Fibroblast of skin of abdomen (primary cell): ENCODE measurements around the gene GINS3.
"Not testable (repeated sequence)": the region's sequence is repeated elsewhere in the genome, so short reads cannot be mapped to it uniquely, and the experiment has no call there.

Experiments
- DNase-seq: peaks from one replicate; pipeline ENCODE4 v3.0.0-alpha.2; 2013

Gene GINS3

DNA sequence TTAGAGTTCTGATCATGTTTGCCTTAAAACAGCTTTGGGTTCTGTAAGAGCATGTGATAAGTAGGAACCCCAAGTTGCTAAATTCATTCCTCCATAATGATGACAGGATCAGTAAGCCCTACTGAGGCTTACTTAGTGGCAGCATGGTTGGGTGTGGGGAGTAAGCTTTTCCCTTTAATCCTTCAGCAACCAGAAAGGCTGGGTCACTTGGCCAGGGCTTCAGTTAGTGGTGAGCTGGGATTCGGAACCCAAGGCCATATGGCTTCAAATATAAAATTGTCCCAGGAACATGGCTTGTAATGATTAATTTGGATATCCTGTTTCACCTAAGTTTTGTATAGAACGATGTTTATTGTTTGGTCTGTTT, 850 bp downstream of the GINS3 start:
- DNase-seq, result peak; percentile 19

DNA sequence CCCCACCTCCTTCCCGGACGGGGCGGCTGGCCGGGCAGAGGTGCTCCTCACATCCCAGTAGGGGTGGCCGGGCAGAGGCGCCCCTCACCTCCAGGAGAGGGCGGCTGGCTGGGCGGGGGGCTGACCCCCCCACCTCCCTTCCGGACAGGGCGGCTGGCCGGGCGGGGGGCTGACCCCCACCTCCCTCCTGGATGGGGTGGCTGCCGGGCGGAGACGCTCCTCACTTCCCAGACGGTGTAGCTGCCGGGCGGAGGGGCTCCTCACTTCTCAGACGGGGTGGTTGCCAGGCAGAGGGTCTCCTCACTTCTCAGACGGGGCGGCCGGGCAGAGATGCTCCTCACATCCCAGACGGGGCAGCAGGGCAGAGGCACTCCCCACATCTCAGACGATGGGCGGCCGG, 4.6 kb downstream of the GINS3 start:
- not testable (repeated sequence) for DNase-seq

DNA sequence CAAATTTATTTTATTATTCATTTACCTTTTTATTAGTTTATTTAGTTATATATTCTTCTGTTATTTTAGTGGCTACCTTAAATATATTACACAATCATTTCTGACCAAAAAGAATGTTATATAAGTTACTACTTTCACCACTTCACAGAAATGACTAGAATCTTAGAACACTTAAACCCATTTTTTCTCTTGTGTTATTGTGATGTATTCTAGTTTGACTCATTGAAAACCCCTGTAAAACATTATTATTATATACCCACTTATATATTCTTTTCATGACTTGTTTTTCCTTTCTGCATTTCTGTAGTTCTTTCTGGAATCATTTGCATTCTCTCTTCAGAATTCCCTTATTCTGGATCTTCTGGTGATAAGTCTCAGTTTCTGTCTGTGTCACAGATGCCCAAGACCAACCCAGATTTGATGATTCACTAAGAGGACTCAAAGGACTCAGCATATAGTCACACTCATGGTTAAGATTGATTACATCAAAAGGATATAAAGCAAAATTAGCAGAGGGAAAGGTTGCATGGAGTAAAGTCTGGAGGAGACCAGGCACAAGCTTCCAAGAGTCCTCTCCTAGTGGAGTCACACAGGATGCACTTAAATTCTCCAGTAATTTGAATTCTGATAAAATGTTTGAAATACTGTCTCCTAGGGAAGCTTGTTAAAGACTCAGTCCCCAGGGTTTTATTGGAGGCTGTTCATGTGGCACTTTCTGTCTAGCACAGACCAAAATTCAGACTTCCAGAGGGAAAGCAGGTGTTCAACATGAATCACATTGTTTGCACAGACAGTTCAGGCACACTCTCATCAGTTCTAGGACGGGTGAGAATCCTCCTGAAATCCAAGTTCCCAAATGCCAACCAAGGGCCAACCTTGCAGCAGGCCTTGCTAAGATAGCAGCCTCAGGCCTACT, 7.7 kb downstream of the GINS3 start:
- peak; percentile 15 for DNase-seq

DNA sequence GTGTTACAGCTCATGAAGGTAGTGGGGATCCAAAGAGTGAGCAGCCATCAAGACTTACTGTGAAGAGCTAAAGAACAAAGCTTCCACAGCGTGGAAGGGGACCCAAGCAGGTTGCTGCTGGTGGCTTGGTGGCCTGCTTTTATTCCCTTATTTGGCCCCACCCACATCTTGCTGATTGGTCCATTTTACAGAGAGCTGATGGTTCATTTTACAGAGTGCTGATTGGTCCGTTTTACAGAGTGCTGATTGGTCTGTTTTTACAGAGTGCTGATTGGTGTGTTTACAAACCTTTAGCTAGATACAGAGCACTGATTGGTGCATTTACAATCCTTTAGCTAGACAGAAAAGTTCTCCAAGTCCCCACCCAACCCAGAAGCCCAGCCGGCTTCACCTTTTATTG, 9.0 kb downstream of the GINS3 start:
- DNase-seq, result not testable (repeated sequence)

DNA sequence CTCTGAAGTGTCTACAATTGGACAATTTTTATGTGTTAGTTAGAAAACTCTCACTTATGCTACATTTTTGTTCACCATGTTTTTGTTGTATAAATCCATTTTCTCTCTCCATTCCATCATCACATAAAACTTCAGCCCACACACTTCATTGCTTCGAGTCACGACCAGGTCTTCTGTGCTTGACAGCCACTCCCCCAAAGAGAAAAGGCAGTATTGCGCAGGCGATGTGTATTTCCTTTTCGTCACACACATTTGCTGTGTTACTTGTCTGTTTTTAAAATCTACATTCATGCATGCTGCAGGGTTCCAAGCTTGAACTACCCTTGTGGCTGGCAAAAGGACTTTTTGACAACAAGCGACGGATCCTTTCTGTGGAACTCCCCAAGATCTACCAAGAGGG, 10.5 kb downstream of the GINS3 start:
- DNase-seq, result no peak

DNA sequence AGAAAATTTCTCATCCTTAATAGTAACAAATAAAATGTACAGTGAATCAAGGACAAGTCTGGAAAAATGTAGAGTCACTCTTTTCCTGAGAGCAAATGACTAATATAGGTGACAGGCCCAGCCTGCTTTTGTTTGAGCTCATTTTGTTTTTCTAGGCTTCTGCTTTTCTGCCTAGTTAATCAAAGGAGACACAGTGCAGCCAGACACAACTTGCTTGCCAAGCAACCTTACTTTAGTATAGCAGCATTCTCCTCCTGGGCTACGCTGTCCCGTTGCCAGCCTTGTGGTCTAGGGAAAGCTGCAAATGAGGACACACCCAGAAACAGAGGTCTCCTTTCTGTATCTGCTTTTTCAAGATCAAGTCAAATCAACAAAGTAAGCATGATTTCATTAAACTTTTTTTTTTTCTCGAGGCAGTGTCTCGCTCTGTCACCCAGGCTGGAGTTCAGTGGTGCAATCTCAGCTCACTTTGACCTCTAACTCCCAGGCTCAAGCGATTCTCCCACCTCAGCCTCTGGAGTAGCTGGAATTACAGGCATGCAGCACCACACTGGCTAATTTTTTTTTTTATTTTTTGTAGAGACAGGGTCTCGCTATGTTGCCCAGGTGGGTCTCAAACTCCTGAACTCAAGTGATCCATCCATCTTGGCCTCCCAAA, 17.2 kb downstream of the GINS3 start:
- DNase-seq, result peak; percentile 42

DNA sequence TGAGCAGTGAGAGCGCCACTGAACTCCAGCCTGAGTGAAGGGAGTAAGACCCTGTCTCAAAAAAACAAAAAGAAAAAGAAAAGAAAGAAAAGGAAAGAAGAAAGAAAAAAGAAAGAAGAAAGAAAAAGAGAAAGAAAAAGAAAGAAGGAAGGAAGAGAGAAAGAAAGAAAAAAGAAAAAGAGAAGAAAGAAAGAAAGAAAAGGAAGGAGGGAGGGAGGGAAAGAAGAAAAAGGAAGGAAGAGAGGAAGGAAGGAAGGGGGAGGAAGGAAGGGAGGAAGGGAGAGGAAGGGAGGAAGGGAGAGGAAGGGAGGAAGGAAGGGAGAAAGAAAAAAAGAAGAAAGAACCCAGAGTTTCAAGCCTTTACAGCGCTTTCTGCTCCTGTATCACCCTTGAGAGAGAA, 19.1 kb downstream of the GINS3 start:
- no peak for DNase-seq

DNA sequence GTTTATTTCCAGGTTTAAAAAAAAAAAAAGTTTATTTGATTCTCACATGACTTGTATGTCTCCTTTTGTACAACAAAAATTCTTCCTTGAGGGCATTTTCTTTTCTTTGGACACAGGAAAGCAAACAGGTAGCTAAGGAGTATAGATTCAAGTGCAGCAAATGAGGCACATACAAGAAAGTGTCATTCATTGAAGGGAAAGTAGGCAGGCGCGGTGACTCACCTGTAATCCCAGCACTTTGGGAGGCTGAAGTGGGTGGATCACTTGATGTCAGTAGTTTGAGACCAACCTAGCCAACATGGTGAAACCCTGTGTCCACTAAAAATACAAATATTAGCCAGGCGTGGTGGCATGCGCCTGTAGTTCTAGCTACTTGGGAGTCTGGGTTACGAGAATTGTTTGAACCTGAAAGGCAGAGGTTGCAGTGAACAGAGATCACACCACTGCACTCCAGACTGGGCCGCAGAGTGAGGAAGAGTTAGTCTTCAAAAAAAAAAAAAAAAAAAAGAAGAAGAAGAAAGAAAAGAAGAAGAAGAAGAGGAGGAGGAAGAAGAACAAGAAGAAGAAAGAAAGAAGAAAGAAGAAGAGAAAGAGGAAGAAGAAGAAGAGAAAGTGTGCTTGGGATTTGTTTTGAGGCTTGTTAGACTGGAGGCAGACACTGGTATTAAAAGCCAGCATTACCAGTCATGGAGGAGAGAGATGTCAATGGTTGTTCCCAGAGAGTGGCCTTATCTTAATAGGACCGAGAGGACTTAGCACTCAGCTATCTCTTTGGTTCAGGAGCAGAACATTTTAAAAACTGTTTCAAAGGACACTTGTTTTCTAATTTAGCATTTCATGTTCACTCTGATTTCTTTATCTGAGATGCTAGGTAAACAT, 19.7 kb downstream of the GINS3 start:
- DNase-seq, result no peak

DNA sequence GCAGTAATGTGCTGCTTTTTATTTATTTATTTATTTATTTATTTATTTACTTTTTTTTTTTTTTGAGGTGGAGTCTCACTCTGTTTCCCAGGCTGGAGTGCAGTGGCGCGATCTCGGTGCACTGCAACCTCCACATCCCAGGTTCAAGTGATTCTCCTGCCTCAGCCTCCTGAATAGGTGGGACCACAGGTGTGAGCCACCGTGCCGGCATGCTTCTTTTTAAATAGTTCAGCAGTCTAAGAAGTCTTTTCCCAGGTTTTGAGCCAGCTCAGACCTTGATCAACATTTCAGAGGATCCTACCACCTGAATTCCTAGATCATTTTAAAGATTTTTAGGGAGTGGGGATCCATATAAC, 20.3 kb downstream of the GINS3 start:
- DNase-seq, result not testable (repeated sequence)

DNA sequence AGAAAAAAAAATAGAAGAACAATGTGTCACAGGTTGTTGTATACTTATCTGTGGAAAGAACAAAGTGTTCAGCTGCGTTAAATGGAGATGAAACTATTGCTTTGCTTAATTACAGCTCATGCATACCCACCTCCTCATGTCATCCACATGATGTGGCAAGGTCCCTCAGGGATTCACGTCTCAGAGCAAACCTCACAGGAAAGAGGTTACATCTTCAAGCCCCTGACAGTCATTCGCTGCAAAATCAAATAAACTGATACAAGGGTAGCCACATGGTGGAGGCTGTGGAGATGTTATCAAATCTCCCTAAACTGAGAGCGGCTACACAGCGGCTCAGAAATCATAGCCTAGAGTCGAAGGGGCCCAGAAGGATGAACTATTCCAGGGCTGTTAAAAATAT, 21.1 kb downstream of the GINS3 start:
- DNase-seq, result no peak

DNA sequence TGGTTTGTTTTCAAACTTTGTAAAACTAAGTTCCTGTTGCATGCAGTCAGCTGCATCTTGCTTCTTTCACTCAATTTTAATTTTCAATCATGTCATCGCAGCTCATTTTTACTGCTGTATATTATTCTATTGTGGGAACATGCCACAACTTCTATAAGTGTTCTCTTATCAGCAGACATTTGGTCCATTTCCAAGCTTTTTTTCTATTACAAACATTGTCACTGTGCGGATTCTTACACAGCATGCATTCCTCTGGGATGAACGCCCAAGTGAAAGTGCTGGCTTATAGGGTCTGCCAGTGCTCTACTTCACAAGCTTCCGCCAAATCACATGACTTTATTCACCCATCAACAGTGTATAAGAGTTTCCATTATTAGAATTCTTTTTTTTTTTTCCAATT, 22.7 kb downstream of the GINS3 start:
- no peak for DNase-seq

DNA sequence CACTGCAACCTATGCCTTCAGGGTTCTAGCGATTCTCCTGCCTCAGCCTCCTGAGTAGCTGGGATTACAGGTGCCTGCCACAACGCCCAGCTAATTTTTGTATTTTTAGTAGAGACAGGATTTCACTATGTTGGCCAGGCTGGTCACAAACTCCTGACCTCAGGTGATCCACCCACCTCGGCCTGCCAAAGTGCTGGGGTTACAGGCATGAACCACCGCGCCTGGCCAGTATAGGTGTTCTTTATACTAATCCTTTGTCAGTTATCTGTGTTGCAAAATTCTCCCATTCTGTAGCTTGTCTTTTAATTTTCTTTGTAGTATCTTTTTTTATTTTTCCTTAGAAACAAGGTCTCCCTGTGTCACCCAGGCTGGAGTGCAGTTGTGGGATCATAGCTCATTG, 23.7 kb downstream of the GINS3 start:
- not testable (repeated sequence) for DNase-seq

DNA sequence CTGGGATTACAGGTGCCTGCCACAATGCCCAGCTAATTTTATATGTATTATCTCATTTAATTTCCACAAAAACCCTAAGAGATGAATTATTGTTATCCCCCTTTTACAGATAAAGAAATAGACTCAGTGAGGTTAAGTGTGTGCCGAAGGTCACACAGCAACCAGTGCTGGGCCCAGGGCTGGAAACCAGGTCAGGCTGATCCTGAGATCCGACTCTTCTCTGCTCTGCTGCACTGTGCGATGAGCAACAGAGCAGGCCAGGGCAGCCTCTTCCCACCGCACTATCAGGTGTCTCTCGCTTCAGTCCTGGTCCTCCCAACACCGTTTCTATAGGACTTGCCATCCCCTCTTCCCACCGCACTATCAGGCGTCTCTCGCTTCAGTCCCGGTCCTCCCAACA, 24.8 kb downstream of the GINS3 start:
- DNase-seq, result no peak

DNA sequence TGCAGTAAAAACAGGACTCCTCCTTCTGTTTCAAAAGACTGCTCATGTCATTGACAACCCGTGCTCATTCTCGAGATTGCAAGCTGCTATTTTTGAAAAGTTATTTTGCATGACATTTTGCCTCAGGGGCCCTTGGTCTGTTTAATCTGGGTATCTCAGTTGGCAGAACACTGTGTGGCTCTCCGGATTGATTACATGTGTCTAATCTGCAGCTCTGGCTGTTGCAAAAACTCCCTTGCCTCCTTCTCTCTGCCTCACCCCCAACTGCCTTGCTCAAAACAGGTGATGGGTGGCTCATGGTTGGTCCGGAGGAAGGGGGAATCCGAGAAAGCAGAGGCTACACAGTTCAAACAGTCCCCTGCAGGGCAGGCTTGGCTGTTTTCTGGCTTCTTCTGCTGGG, 25.3 kb downstream of the GINS3 start:
- no peak for DNase-seq

DNA sequence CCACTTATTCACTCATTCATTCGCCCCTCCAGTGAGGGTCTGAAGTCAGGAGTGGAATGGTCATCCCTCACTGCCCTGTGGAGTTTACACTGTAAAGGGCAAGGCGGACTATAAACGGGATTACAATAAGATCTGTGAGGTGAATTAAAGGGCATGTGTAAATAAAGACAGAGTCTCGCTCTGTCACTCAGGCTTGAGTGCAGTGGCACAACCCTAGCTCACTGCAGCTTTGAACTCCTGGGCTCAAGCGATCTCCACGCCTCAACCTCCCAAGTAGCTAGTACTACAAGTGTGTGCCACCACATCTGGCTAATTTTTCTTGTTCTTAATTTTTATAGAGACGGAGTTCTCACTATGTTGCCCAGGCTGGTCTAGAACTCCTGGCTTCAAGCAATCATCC, 25.8 kb downstream of the GINS3 start:
- no peak for DNase-seq

DNA sequence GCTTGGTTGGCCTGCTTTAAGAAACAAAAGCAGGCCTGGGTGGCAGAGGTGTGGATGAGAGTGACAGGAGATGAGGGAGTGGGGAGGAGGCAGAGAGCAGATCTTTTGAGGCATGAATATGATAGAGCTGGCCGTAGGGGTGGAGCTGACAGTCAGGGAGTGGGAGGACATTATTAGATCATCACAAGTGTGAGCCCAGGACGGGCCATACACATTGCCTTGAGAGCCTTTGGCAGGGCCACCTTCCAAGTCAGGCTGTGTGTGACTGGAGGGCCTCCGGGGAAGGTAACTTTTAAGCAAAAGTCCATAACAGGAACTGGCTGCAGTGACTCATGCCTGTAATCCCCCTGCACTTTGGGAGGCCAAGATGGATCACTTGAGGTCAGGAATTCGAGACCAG, 26.3 kb downstream of the GINS3 start:
- DNase-seq, result no peak

DNA sequence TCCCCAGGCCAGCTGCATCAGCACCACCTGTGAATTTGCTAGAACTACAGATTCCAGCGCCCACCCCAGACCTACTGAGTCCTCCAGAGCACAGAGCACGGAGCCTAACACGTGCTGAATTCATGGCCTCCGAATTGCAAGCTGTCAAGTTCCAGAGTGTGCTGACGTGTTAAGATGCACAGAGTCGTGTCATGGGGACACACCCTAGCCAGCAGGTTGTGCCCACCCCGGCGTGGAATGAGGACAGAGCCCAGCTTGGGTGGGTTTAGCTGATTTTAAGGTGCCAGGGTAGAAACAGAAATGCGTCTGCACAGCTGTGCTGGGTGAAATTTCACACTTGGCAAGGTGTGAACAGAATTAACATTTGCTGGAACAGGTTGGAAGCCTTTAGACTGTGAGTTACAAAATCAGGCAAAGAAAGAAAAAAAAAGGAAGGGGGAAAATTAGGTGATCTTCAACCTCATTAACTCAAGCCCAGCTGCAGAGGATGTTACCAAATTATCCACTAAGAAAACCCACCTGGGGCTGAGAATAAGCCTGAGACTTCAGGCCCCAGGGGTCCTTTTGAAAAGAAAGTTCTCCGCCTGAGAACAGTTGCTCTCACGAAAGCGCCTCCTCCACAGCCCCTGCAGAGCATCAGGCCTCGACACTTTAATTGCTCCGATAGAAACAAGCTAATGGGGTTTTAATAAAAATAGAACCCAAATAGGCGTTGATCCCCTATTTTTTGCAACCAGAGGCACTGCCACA, 27.1 kb downstream of the GINS3 start:
- DNase-seq, result no peak

DNA sequence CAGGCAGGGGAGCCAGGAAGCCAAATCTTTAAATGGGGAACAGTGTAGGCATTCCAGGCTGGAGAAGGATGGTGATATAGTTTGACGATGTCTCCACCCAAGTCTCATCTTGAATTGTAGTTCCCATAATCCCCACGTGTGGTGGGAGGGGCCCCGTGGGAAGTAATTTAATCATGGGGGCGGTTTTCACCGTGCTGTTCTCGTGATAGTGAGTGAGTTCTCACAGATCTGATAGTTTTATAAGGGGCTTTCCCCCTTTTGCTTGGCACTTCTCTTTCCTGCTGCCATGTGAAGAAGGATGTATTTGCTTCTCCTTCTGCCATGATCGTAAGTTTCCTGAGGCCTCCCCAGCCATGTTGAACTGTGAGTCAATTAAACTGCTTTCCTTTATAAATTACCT, 28.8 kb downstream of the GINS3 start:
- no peak for DNase-seq

DNA sequence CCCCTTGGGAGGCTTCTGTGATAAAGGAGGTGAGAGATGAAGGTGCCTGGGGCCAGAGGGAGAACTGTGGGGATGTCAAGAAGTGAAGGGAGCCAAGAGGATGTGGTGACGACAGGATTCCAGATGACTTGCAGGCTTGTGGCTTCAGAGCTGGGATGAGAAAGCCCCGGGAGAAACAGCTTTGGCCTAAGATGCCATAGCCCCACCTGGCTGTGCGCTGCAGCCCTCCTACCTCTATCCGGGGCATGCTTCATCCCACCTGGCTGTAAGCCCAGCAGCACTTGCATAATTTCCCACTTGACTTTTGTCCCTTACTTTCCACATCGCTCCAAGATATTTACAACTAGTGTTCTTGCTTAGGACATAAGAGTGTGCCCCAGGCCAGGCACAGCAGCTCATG, 29.3 kb downstream of the GINS3 start:
- peak; percentile 43 for DNase-seq

DNA sequence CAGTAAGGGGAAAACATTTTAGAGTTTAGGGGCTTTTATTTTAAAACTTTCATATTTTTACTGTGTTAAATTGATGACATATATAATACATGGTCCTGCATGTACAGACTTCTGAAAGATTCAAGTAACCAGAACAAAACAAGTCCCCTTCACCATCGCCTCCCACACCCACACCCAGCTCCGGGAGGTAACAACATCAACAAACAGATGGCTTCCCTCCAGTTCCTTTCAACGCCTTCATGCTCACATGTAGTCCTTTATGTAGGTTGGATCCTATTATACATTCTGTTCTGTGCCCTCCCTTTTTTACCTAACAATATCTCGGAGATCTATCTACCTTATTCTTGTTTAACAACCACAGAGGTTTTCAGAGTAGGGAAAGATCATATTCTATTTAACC, 30.5 kb downstream of the GINS3 start:
- no peak for DNase-seq

DNA sequence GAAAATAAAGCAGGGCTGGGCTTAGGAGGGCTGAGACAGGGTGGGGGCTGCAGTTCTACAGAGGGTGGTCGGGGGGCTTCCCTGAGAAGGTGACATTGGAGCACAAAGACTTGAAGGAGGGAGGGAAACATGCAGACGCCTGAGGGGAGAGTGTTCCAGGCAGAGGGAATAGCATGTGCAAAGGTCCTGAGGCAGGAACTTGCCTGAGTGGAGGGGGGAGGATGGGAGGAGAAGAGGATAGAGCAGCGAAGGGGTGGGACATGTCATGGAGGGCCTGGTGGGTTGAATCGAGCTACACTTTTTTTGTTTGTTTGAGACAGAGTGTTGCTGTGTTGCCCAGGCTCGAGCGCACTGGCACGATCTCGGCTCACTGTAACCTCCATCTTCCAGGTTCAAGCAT, 33.0 kb downstream of the GINS3 start:
- DNase-seq, result no peak

DNA sequence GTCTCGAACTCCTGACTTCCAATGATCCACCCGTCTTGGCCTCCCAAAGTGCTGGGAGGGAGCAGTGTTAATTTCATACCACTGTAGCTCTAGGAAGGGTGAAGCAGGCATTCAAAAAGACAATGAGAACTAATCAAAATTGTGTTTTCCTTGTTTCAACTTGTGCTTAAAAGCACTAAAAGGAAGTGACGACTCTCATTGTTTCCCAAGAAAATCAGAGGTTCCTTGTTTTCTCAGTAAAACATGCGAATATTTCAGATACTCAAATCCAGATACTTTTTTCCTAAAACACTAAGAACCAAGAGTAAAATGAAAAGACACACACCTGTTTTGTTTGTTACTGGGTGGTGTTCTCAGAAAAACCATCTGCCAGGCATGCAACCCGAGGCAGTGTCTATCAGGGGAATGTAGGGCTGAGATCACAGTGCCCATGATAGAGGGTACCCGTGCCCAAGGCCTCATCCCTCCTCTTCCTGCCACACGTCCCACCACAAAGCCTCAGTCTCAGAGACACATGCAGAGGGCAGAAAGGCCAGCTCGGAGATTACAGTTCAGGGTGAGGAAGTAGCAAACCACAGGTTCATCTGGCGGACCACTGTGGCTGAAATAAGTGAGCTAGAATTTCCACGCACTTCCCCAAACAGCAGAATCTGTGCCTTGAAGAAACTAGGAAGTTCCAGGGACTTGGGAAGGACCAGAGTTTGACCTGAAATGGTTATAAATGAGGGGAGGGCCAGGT, 33.7 kb downstream of the GINS3 start:
- DNase-seq, result no peak
